KMS-11 (cell line): ENCODE results near the gene WDR27.

Experiments
- H2AFZ ChIP-seq: fragments of 200-600 bp; sonication (generic); 2 replicates; pipeline ENCODE4 v1.6.1; 2016; ENCODE audit warnings: antibody characterized with exemption, mixed run types, low read depth
- H3K27ac ChIP-seq: fragments of 200-600 bp; sonication (generic); 2 replicates; pipeline ENCODE4 v1.6.1; 2016; ENCODE audit warnings: mild to moderate bottlenecking, mixed run types
- H3K27me3 ChIP-seq: fragments of 200-600 bp; sonication (generic); 2 replicates; pipeline ENCODE4 v1.6.1; 2017; ENCODE audit warnings: mild to moderate bottlenecking, low read depth, mixed run types, moderate library complexity; ENCODE audit not compliant: insufficient read depth
- H3K36me3 ChIP-seq: fragments of 200-600 bp; sonication (generic); 2 replicates; pipeline ENCODE4 v1.6.1; 2017; ENCODE audit warnings: mild to moderate bottlenecking, mixed run types; ENCODE audit not compliant: insufficient read depth
- H3K4me1 ChIP-seq: fragments of 200-600 bp; sonication (generic); 2 replicates; pipeline ENCODE4 v1.6.1; 2016; ENCODE audit warnings: mild to moderate bottlenecking, low read depth, mixed run types; ENCODE audit not compliant: poor library complexity, severe bottlenecking
- H3K4me2 ChIP-seq: fragments of 200-600 bp; sonication (generic); 2 replicates; pipeline ENCODE4 v1.7.0; 2016; ENCODE audit warnings: mild to moderate bottlenecking, mixed run types
- H3K4me3 ChIP-seq: fragments of 200-600 bp; sonication (generic); IDR thresholded peaks from 2 replicates; pipeline ENCODE4 v1.6.1; 2017; ENCODE audit warnings: low read depth, low read length, mixed read lengths; ENCODE audit not compliant: insufficient read depth
- H3K79me2 ChIP-seq: fragments of 200-600 bp; sonication (generic); 2 replicates; pipeline ENCODE4 v1.6.1; 2016; ENCODE audit warnings: low read depth, mixed run types; ENCODE audit not compliant: insufficient read depth
- H3K9ac ChIP-seq: fragments of 200-600 bp; sonication (generic); 2 replicates; pipeline ENCODE4 v1.6.1; 2016; ENCODE audit warnings: mild to moderate bottlenecking, mixed run types
- H4K20me1 ChIP-seq: fragments of 200-600 bp; sonication (generic); 2 replicates; pipeline ENCODE4 v1.6.1; 2016; ENCODE audit warnings: mild to moderate bottlenecking, mixed run types; ENCODE audit not compliant: insufficient read depth
- TF ChIP-seq, protein P1 (sequence below): fragments of 200-600 bp; sonication (generic); conservative IDR thresholded peaks from 2 replicates; pipeline ENCODE4 v1.6.1; 2017; ENCODE audit warnings: low read depth, mild to moderate bottlenecking, antibody characterized with exemption, low read length, moderate library complexity, mixed read lengths

Gene WDR27

DNA sequence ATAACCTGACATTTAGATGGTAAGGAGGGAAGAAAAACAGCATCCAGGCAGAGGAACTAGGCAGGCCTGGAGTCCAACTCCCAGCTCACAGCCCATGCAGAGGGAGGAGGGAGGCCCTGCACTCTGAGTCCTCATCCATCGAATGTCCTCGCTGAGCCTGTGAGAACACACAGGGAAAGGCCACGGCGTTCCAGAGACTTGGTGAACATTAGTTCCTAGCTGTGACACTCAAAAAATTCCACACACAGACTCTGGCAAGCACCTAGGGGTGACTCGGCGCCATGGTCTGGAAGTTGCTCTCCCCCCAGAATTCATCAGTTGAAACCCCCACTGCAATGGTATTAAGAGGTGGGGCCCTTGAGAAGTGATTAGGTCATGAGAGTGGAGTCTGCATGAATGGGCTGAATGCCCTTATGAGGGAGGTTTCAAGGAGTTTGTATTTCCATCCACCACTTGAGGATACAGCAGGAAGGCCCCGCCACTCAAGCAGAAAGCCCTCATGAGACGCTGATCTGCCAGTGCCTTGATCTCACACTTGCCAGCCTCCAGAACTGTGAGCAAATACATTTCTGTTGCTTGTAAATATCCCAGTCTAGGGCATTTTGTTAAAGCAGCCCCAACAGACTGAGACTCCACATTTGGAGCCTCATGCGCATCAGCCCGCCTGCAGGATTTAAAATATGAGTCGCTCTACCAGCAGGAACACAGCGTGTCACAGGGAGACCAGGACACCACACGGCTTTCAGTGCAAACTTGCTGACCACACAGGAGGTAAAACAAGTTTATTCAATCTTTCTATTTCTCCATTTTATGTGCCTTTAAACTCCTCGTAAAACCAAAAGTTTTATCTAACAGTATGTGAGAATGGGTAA, 73.9 kb downstream of the WDR27 start:
- Histone ChIP-seq H3K27me3 (no peaks in the 10 kb centered on the region), H3K4me2 (no peak overlapping the region), H3K9ac (no peak overlapping the region), H3K4me3 (no peak overlapping the region), H2AFZ (no peak overlapping the region), H4K20me1 (no peaks in the 10 kb centered on the region), H3K27ac (no peak overlapping the region), H3K36me3 (no peaks in the 10 kb centered on the region), H3K79me2 (no peaks in the 10 kb centered on the region), H3K4me1 (no peaks in the 10 kb centered on the region)
- TF ChIP-seq, protein P1, sequence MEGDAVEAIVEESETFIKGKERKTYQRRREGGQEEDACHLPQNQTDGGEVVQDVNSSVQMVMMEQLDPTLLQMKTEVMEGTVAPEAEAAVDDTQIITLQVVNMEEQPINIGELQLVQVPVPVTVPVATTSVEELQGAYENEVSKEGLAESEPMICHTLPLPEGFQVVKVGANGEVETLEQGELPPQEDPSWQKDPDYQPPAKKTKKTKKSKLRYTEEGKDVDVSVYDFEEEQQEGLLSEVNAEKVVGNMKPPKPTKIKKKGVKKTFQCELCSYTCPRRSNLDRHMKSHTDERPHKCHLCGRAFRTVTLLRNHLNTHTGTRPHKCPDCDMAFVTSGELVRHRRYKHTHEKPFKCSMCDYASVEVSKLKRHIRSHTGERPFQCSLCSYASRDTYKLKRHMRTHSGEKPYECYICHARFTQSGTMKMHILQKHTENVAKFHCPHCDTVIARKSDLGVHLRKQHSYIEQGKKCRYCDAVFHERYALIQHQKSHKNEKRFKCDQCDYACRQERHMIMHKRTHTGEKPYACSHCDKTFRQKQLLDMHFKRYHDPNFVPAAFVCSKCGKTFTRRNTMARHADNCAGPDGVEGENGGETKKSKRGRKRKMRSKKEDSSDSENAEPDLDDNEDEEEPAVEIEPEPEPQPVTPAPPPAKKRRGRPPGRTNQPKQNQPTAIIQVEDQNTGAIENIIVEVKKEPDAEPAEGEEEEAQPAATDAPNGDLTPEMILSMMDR: no peak

DNA sequence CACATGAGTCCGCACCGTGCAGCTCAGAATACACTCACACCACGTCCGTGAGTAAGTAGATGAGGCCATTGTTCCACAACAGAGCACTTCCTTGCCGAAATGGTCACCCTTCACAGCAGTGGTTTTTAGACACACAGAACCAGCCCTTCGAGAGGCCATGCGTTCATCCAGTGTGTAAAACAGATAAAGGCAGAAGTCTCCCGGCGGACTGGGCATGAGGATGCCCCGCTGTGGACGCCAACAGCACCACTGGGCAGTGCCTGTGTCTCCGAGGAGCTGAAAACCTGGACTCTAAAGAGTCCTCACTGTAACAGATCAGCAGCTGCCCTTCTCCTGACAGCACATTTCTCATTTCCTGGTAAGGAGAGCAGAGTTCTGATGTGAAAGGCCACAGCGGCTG, 75.2 kb downstream of the WDR27 start:
- H3K79me2 ChIP-seq: no peaks in the 10 kb centered on the region
- TF ChIP-seq, protein P1: no peak
- no peak overlapping the region for H3K4me3 ChIP-seq
- H3K4me1 ChIP-seq: no peaks in the 10 kb centered on the region
- no peak overlapping the region for H3K4me2 ChIP-seq
- H3K36me3 ChIP-seq: no peaks in the 10 kb centered on the region
- no peak overlapping the region for H3K9ac ChIP-seq
- no peaks in the 10 kb centered on the region for H3K27me3 ChIP-seq
- no peak overlapping the region for H3K27ac ChIP-seq
- H4K20me1 ChIP-seq: no peaks in the 10 kb centered on the region
- H2AFZ ChIP-seq: no peak overlapping the region

DNA sequence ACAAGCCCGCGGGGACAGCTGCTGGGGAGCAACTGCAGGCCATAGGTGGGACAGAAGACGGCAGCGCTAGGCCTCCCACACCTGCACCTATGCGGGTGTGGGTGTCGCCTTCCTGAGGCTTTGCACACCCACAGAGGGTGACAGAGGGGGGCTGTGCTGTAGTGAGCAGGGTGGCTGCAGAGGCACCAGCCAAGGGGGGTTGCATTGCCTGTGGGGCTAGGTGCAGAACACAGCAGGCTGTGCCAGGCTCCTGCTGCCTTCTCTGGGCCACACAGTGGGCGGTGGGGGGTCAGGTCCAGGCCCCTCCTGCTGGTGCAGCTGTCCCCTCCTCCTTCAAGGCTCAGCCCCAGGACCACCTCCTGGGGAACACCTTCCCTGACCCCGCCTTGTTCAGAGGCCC, 75.7 kb downstream of the WDR27 start:
- no peaks in the 10 kb centered on the region for H4K20me1 ChIP-seq
- H3K27me3 ChIP-seq: no peaks in the 10 kb centered on the region
- H3K4me1 ChIP-seq: no peaks in the 10 kb centered on the region
- no peaks in the 10 kb centered on the region for H3K79me2 ChIP-seq
- no peaks in the 10 kb centered on the region for H3K36me3 ChIP-seq
- no peak overlapping the region for H3K4me3 ChIP-seq
- TF ChIP-seq, protein P1: no peak
- no peak overlapping the region for H2AFZ ChIP-seq
- H3K27ac ChIP-seq: no peak overlapping the region
- no peak overlapping the region for H3K9ac ChIP-seq
- no peak overlapping the region for H3K4me2 ChIP-seq

DNA sequence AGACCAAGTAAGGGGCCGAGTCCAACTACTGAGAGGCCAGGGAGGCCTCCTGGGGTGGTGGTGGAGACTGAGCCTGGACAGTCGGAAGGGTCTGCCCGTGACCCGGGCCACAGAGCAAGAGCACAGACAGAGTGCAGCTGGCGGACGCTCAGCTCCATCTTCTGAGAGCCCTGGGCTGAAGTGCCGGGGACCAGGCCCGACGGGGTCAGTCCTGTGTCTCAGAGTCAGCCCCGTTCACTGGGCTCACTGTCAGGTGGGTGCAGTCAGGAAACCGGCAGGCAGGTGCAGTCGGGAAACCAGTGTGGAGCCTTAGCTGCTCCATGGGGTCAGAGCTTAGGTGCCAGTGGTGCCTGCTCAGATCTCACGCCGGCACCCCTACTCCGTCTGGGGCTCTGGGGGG, 76.5 kb downstream of the WDR27 start:
- TF ChIP-seq, protein P1: no peak
- H3K27me3 ChIP-seq: no peaks in the 10 kb centered on the region
- H3K4me2 ChIP-seq: no peak overlapping the region
- H3K79me2 ChIP-seq: no peaks in the 10 kb centered on the region
- H3K4me1 ChIP-seq: no peaks in the 10 kb centered on the region
- H3K36me3 ChIP-seq: no peaks in the 10 kb centered on the region
- H3K27ac ChIP-seq: no peak overlapping the region
- no peak overlapping the region for H3K9ac ChIP-seq
- no peaks in the 10 kb centered on the region for H4K20me1 ChIP-seq
- no peak overlapping the region for H3K4me3 ChIP-seq
- no peak overlapping the region for H2AFZ ChIP-seq
